Common myeloid progenitor, CD34-positive (primary cell): ENCODE results near the gene IGSF11.
"Not testable (repeated sequence)": the region's sequence is repeated elsewhere in the genome, so short reads cannot be mapped to it uniquely, and the experiment has no call there.

Experiments used
- CTCF ChIA-PET: fragments of 350-600 bp; sonication (Branson Sonifier 250); formaldehyde crosslinking; loops from one replicate; lab custom pipeline; 2021; ENCODE audit warnings: antibody characterized with exemption; lab: Charles Lee
- POLR2A ChIA-PET: fragments of 350-600 bp; sonication (Branson Sonifier 250); formaldehyde crosslinking; loops from one replicate; lab custom pipeline; 2021; ENCODE audit warnings: antibody characterized with exemption; lab: Charles Lee
- DNase-seq, 3 donors: peaks; one replicate each; pipeline versions ENCODE4 v3.0.0 to v3.0.0-alpha.2; 2013
- H3K27ac ChIP-seq, 2 experiments: 1 replicate in 1 of 2; 2 replicates in 1 of 2; pipeline ENCODE4 v1.7.0; 2013; ENCODE audit warnings: inconsistent platforms in 2 of 2, low read length in 2 of 2, mild to moderate bottlenecking in 2 of 2, low read depth in 1 of 2, moderate library complexity in 1 of 2; ENCODE audit not compliant: severe bottlenecking in 2 of 2, insufficient read depth in 1 of 2, poor library complexity in 1 of 2
- H3K27me3 ChIP-seq, 5 experiments: replicated peaks in 2 of 5; 1 replicate in 3 of 5; 2 replicates in 2 of 5; pipeline versions ENCODE4 v1.6.1 to v1.7.0; 2013; ENCODE audit warnings: low read length in 4 of 5, mild to moderate bottlenecking in 2 of 5, moderate library complexity in 2 of 5, inconsistent platforms in 1 of 5; ENCODE audit not compliant: insufficient read depth in 5 of 5, control insufficient read depth in 4 of 5
- H3K36me3 ChIP-seq, 4 experiments: 1 replicate in 2 of 4; 2 replicates in 2 of 4; pipeline versions ENCODE4 v1.6.1 to v1.7.0; 2013; ENCODE audit warnings: low read length in 3 of 4, control low read depth in 1 of 4, mild to moderate bottlenecking in 1 of 4; ENCODE audit not compliant: control insufficient read depth in 4 of 4, insufficient read depth in 4 of 4
- H3K4me1 ChIP-seq, 4 experiments: 1 replicate in 3 of 4; 2 replicates in 1 of 4; pipeline versions ENCODE4 v1.6.1 to v1.7.1; 2013; ENCODE audit warnings: low read length in 3 of 4, mild to moderate bottlenecking in 3 of 4, control low read depth in 1 of 4, inconsistent platforms in 1 of 4, moderate library complexity in 1 of 4; ENCODE audit not compliant: control insufficient read depth in 4 of 4, insufficient read depth in 4 of 4; ENCODE audit errors: control extremely low read depth in 1 of 4
- H3K4me3 ChIP-seq, 7 experiments: 1 replicate in 4 of 7; 2 replicates in 3 of 7; pipeline versions ENCODE4 v1.5.1 to v1.7.0; 2013; ENCODE audit warnings: mild to moderate bottlenecking in 7 of 7, low read length in 6 of 7, moderate library complexity in 6 of 7, inconsistent platforms in 2 of 7, low read depth in 2 of 7, control low read depth in 1 of 7; ENCODE audit not compliant: insufficient read depth in 4 of 7, control insufficient read depth in 1 of 7; ENCODE audit errors: extremely low read depth in 1 of 7
- H3K9me3 ChIP-seq, 5 experiments: 1 replicate in 4 of 5; 2 replicates in 1 of 5; pipeline versions ENCODE4 v1.6.1 to v1.7.1; 2013; ENCODE audit warnings: low read length in 4 of 5, mild to moderate bottlenecking in 2 of 5, inconsistent platforms in 1 of 5, low read depth in 1 of 5, moderate library complexity in 1 of 5; ENCODE audit not compliant: control insufficient read depth in 4 of 5, insufficient read depth in 2 of 5; ENCODE audit errors: control extremely low read depth in 1 of 5
- WGBS: methylation state at CpG from one replicate; pipeline ENCODE4 v1.1.5; 2013; ENCODE audit not compliant: insufficient coverage; 5-methylcytosine and 5-hydroxymethylcytosine counted together

The IGSF11 gene

DNA sequence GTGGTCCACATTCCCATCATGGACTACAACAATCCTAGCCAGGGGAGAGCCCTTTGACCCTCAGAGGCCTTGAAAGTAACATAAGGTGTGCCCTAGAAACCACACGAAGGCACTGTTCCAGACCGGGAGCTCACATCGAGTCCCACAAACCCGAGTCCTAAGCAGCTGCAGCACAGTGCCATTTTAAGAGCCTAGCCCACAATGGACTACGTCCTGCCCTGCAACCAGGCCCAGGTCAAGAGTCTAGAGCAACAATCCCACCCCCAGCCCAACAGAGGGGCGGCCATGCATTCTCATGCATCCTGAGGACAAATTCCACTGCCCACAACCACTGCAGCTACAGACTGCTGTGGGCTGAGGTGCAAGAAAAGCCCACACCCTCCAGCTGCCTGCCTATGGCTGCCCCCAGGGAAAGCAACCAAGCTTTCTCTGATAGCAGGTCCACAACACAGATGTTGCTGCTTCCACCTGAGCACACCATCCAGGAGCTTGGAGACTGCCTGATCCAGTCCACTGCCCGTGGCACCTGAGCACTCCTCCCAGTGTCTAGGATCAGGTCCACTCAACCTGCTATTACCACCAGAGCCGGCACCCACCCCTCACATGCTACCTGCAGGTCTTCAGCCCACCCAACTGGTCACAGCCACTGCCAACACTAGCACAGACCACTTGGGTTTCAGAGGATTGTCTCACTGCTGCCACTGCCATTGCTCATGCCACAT is 56.8 kb downstream of the IGSF11 start:
- Histone ChIP-seq H3K27me3 (no peaks in the 10 kb centered on the region), H3K9me3 (no peaks in the 10 kb centered on the region), H3K36me3 (no peaks in the 10 kb centered on the region), H3K27ac (no peak overlapping the region), H3K4me3 (no peak overlapping the region), H3K4me1 (no peaks in the 10 kb centered on the region)
- ChIA-PET CTCF (no interaction called here), POLR2A (no interaction called here)
- DNase-seq, result no peak
- WGBS, result 95% methylated on average over 7 of the region's 8 CpGs

DNA sequence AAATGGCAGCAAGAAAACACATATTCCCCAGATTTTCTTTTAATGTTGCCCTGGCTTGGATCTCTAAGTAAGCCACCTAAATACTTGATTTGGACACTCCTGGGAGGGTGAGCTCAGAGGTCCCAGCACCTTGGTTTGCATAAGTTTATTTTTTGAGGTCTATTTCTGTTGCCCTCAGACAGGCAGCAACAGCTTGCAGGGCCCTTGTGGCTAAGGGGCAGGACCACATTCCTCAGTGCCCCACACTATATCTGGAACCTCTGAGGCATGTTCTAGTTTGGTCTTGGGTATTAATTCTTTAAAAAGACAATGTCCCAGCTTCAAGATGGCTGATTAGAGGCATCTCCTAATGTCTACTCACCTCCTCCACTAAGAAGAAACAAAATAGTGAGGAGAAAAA is 57.5 kb downstream of the IGSF11 start:
- DNase-seq, result no peak
- ChIA-PET CTCF (no interaction called here), POLR2A (no interaction called here)
- no peak overlapping the region for H3K4me3 ChIP-seq
- no peaks in the 10 kb centered on the region for H3K36me3 ChIP-seq
- no peaks in the 10 kb centered on the region for H3K4me1 ChIP-seq
- no peaks in the 10 kb centered on the region for H3K27me3 ChIP-seq
- no peaks in the 10 kb centered on the region for H3K9me3 ChIP-seq
- no peak overlapping the region for H3K27ac ChIP-seq

DNA sequence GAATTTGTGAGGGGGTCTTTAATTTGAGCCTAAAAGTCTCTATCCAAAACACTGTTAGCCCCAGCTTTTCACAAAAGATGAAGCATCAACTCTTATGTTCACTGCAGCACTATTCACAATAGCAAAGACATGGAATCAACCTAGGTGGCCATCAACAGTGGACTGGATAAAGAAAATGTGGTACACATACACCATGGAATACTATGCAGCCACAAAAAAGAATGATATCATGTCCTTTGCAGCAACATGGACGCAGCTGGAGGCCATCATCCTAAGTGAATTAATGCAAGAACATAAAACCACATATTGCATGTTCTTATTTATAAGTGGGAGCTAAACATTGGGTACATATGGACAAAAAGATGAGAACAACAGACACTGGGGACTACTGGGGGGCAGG is 59.2 kb downstream of the IGSF11 start:
- H3K4me1 ChIP-seq, H3K9me3 ChIP-seq, H3K27me3 ChIP-seq, H3K4me3 ChIP-seq, POLR2A ChIA-PET, H3K36me3 ChIP-seq, H3K27ac ChIP-seq, DNase-seq: not testable (repeated sequence)
- no CpG with 5 or more reads among the region's 1 CpG for WGBS
- CTCF ChIA-PET, result interaction anchor here (0.6 kb wide), 1 partner anchor 63 kb away, joined by 6 read pairs; no protein-coding TSS in a partner anchor

DNA sequence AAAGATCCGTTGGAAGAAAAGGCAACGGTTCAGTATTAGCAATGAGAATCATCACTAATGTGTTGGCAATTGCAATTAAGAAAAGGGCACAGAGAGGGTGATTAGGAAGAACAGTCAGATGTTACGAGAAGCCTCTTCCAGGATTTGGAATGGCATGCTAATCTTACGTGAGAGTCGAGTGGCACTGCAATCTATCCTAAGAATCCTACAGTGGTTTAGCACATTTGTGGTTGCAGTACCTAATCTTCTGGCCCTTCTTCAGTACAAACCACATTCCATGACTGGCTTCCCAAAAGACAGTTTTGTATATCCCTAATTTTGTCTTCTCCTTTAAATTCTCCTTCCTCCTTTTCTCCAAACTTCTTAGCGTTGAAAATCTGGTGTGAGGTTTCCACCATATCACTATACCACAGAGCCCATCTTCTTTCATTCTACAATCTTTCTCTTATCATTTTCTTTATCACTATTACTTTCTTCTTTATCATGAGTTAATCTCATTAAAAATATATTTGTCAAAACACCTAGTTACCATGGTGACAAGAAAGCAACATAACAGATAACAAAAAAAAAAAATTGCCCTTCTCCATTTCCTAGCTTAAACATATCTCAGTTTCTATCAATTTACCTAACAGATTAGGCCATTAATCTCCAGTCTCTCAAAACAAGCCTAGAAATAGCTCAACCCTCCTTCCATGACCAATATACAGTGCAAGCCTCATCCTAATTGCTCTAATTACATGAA is 60.1 kb downstream of the IGSF11 start:
- Histone ChIP-seq H3K27me3 (peaks cover 0 to 3% (median 0%) of the 10 kb centered on the region in 5 experiments), H3K4me1 (no peaks in the 10 kb centered on the region), H3K27ac (no peak overlapping the region), H3K9me3 (no peaks in the 10 kb centered on the region), H3K36me3 (no peaks in the 10 kb centered on the region), H3K4me3 (no peak overlapping the region)
- ChIA-PET CTCF (interaction anchor here (0.6 kb wide), 1 partner anchor 62 kb away, joined by 6 read pairs; no protein-coding TSS in a partner anchor), POLR2A (no interaction called here)
- DNase-seq, result no peak
- 100% methylated on average over 5 of the region's 6 CpGs for WGBS

DNA sequence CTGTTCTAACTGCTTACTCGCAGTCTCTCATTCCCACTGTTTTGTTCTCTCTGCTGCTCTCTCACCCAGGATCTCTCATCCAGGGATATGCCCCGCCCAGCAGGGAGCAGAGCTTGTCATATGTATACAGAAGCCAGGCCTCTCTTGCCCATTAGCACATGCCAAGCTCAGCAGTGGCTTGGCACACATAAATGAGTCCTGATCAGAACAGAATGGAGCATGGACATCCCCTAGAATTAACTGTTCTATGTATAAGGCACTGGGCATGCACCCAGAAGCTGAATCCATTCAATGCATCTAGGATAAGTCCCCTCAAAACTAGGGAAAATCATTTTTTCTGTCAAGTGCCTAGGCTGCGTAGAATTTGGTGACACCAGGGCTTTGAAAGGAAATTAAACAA is 61.6 kb downstream of the IGSF11 start:
- no peak for DNase-seq
- Histone ChIP-seq H3K27me3 (peaks cover 0 to 3% (median 0%) of the 10 kb centered on the region in 5 experiments), H3K4me3 (no peak overlapping the region), H3K36me3 (no peaks in the 10 kb centered on the region), H3K4me1 (no peaks in the 10 kb centered on the region), H3K27ac (no peak overlapping the region), H3K9me3 (no peaks in the 10 kb centered on the region)
- 95% methylated on average over 3 of the region's 3 CpGs for WGBS
- CTCF ChIA-PET, result no interaction called here
- POLR2A ChIA-PET, result no interaction called here

DNA sequence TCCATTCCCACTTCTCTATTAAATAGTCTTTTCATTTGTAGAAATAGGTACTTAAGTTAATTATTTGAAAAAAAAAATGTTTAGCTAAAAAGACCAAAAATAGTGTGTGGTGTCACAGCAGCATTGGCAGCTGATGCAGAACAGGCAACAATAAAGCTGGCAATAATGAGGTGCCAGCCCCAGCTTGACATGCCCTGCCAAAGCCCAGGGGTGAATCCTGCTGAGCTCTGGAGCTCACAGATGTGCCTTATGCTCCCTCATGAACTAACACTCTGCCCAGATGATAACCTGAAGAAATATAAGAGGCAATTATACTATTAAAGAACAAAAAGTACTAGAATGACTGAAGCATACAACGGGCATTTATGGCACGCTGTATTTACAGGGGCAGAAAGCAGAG is 63.8 kb downstream of the IGSF11 start:
- Histone ChIP-seq H3K4me3 (no peak overlapping the region), H3K36me3 (no peaks in the 10 kb centered on the region), H3K9me3 (no peaks in the 10 kb centered on the region), H3K27me3 (peaks cover 0 to 3% (median 0%) of the 10 kb centered on the region in 5 experiments), H3K4me1 (no peaks in the 10 kb centered on the region), H3K27ac (no peak overlapping the region)
- ChIA-PET CTCF (no interaction called here), POLR2A (no interaction called here)
- no peak for DNase-seq
- no CpG with 5 or more reads among the region's 2 CpGs for WGBS

DNA sequence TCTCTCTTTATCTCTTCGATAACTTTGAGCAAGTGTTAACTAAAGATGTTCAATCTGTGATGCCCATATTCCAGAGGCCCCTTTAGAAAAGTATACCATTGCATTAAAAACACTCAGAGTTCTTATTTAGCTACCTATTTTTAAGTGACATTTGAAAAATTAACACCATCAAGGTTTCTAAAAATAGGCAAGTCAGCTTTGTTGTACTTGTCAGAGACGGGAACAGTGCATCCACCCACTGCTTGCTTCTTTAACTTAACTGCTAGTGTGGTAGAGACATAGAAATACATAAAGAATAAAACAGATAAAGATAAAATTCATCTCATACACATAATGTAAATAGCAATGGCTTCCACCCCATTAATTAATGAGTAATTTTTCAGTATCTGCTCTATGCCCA is 66.0 kb downstream of the IGSF11 start:
- CTCF ChIA-PET, result no interaction called here

More for the DNA sequence above, 66.0 kb downstream of the IGSF11 start:
- Histone ChIP-seq H3K27ac (no peak overlapping the region), H3K36me3 (no peaks in the 10 kb centered on the region), H3K9me3 (no peaks in the 10 kb centered on the region), H3K4me3 (no peak overlapping the region), H3K4me1 (no peaks in the 10 kb centered on the region), H3K27me3 (peaks cover 0 to 3% (median 0%) of the 10 kb centered on the region in 5 experiments)
- no CpG with 5 or more reads among the region's 2 CpGs for WGBS
- no peak for DNase-seq
- POLR2A ChIA-PET, result no interaction called here
